Thoracic aorta (tissue), 2 donors: ENCODE data around the gene TMEM80. TPM values are rescaled to one million over a fixed set of nuclear protein-coding genes. Genes with fewer than 3 reads are reported as not detected.
"Not testable (repeated sequence)": the region's sequence is repeated elsewhere in the genome, so short reads cannot be mapped to it uniquely, and the experiment has no call there.

Source experiments
- ATAC-seq: fragments of 150-250 bp; one replicate; pipeline ENCODE4 v1.8.0; 2017; ENCODE audit warnings: low read depth; ENCODE audit not compliant: insufficient number of reproducible peaks, low FRiP score
- DNase-seq: peaks from one replicate; pipeline ENCODE4 v3.0.0-alpha.2; 2020; ENCODE audit warnings: low spot score
- H3K27ac ChIP-seq, 2 donors: fragments of 200-600 bp; sonication (generic); 1 replicate in 1 of 2; 2 replicates in 1 of 2; pipeline ENCODE4 v1.5.1; 2016; ENCODE audit warnings: mild to moderate bottlenecking in 2 of 2, moderate library complexity in 2 of 2
- H3K27me3 ChIP-seq: fragments of 200-600 bp; sonication (generic); replicated peaks from 2 replicates; pipeline ENCODE4 v1.6.0; 2016; ENCODE audit warnings: mild to moderate bottlenecking; ENCODE audit not compliant: insufficient read depth
- H3K36me3 ChIP-seq: fragments of 200-600 bp; sonication (generic); one replicate; pipeline ENCODE4 v1.5.1; 2016
- H3K4me1 ChIP-seq, 2 donors: fragments of 200-600 bp; sonication (generic); 1 replicate in 1 of 2; 2 replicates in 1 of 2; pipeline versions ENCODE4 v1.5.1 to v1.6.0; 2016; ENCODE audit warnings: low read depth in 2 of 2, mild to moderate bottlenecking in 1 of 2; ENCODE audit not compliant: control insufficient read depth in 1 of 2
- H3K4me3 ChIP-seq: fragments of 200-600 bp; sonication (generic); 2 replicates; pipeline ENCODE4 v1.5.1; 2016; ENCODE audit warnings: mild to moderate bottlenecking
- H3K9me3 ChIP-seq: fragments of 200-600 bp; sonication (generic); 2 replicates; pipeline ENCODE4 v1.5.1; 2016
- total RNA-seq, 2 donors: library from RNA; depleted of rRNA; stranded (reverse); fragments of >200 nt; gene quantifications; one replicate each; pipeline versions ENCODE4 v1.1.0 to v1.2.3, GENCODE V29; 2016
- TF ChIP-seq, protein P1 (sequence below): fragments of 200-600 bp; sonication (generic); IDR thresholded peaks from one replicate; pipeline ENCODE4 v1.5.1; 2019; ENCODE audit warnings: antibody characterized with exemption

Gene TMEM80
- total RNA-seq: 10 to 100 TPM; 22.4 to 22.5 TPM

DNA sequence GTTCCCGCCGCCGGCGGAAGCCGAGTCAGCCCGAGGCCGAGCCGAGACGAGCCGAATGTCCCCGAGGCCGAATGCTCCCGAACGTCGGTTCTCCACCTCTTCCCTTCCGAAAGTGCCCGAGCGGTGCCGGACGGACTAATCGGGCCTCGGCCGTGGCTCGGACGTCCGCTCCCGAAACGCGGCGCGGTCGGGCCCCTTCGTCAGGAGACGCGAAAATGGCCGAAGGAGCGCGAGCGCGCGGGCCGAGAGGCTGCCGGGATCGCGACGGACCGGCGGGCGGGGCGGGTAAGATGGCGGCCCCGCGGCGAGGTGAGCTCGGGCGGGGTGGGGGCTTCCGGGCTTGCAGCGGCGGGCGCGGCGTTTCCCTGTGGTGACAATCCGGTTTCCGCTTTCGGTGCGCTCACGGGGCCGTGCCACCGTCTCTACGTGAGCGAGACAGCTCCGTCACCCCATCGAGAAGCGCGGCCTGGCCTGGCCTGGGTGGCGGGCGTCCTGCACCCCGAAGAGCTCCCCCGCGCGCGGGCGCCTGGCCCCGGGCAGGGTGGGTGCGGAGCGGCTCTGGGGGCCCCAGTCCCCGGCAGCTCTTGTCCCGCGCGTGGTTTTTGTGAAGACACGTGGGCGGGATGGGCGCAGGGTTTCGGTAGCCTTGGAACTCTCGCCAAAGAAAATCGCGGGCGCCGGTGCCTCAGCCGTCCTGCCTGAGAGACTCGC lies at the start of gene TMEM80:
Gene TMEM80, plus strand, starts transcription at position 279 of the 711 bp plus-strand sequence. Its CDS starts 12 bp downstream, at position 291.
- Histone ChIP-seq H3K9me3 (no peaks in the 10 kb centered on the region), H3K36me3 (peaks cover 3% of the 10 kb centered on the region), H3K4me1 (peaks cover 23 to 41% of the 10 kb centered on the region in 2 donors), H3K27me3 (no peaks in the 10 kb centered on the region), H3K4me3 (peak within 1 kb of the TSS; percentile 97), H3K27ac (peak within 1 kb of the TSS; percentile 99)
- peak; percentile 95 for DNase-seq
- peak; percentile 70 for ATAC-seq
- TF ChIP-seq, protein P1, sequence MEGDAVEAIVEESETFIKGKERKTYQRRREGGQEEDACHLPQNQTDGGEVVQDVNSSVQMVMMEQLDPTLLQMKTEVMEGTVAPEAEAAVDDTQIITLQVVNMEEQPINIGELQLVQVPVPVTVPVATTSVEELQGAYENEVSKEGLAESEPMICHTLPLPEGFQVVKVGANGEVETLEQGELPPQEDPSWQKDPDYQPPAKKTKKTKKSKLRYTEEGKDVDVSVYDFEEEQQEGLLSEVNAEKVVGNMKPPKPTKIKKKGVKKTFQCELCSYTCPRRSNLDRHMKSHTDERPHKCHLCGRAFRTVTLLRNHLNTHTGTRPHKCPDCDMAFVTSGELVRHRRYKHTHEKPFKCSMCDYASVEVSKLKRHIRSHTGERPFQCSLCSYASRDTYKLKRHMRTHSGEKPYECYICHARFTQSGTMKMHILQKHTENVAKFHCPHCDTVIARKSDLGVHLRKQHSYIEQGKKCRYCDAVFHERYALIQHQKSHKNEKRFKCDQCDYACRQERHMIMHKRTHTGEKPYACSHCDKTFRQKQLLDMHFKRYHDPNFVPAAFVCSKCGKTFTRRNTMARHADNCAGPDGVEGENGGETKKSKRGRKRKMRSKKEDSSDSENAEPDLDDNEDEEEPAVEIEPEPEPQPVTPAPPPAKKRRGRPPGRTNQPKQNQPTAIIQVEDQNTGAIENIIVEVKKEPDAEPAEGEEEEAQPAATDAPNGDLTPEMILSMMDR: no peak

DNA sequence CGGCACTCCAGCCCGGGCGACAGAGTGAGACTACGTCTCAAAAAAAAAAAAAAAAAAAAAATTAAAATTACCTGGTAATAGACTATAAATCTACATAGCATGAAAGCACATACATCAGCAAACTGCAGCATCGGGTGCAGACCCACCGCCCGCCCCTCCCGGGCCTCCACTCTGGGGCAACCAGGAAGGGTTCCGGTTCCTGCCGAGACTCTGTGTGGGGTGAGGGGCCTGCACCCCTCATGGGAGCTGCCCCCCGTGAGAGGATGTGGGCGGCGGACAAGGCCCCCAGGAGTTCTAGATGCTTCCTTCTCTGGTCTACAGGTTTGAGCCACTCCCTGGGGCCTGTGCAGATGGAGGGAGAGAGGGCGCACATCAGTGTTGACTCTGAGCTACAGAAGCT lies 49.4 kb upstream of the TMEM80 start:
- DNase-seq: no peak
- TF ChIP-seq, protein P1: no peak
- no peak for ATAC-seq
- Histone ChIP-seq H3K27ac (no peak overlapping the region), H3K36me3 (peaks cover 27% of the 10 kb centered on the region), H3K4me1 (no peaks in the 10 kb centered on the region), H3K4me3 (no peak overlapping the region), H3K9me3 (no peaks in the 10 kb centered on the region), H3K27me3 (no peaks in the 10 kb centered on the region)

DNA sequence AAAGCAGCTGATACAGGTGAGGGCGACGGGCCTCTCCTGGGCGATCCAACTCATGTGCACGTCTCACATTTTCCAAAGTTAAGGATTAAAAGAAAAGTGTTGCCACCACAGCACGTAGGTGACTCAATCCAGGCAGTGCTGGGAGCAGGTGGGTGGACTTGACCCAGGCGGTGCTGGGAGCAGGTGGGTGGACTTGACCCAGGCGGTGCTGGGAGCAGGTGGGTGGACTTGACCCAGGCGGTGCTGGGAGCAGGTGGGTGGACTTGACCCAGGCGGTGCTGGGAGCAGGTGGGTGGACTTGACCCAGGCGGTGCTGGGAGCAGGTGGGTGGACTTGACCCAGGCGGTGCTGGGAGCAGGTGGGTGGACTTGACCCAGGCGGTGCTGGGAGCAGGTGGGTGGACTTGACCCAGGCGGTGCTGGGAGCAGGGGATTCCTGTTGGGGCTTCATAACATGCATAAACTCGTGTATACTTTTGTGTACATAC lies 47.9 kb upstream of the TMEM80 start:
- H3K4me1 ChIP-seq, H3K27ac ChIP-seq, H3K27me3 ChIP-seq, DNase-seq, H3K9me3 ChIP-seq, H3K4me3 ChIP-seq, ATAC-seq: not testable (repeated sequence)
- peaks cover 19% of the 10 kb centered on the region for H3K36me3 ChIP-seq

DNA sequence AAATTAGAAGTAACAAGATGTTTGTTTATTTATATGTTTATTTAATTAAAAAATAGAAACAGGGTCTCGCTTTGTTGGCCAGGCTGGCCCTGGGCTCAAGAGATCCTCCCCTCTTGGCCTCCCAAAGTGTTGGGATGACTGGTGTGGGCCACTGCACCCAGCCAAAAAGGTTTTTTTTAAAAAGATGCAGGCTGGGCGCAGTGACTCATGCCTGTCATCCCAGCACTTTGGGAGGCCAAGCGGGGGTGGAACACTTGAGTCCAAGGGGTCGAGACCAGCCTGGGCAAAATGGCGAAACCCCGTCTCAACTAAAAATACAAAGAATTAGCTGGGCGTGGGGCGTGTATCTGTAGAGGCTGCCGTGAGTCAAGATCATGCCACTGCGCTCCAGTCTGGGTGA lies 45.1 kb upstream of the TMEM80 start:
- H3K27ac ChIP-seq: no peak overlapping the region
- H3K4me1 ChIP-seq: no peaks in the 10 kb centered on the region
- TF ChIP-seq, protein P1: no peak
- no peak overlapping the region for H3K4me3 ChIP-seq
- H3K27me3 ChIP-seq: no peaks in the 10 kb centered on the region
- no peak for ATAC-seq
- H3K36me3 ChIP-seq: peaks cover 4% of the 10 kb centered on the region
- no peak for DNase-seq
- H3K9me3 ChIP-seq: no peaks in the 10 kb centered on the region

DNA sequence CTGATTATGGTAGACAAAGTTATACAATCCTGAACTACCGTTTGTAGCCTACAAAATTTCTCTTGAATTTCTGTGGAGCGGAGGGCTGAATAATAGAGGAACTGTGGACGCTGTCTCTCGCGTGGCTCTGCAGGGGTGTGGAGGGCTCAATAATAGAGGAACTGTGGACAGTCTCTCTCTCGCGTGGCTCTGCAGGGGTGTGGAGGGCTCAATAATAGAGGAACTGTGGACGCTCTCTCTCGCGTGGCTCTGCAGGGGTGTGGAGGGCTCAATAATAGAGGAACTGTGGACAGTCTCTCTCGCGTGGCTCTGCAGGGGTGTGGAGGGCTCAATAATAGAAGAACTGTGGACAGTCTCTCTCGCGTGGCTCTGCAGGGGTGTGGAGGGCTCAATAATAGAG lies 42.5 kb upstream of the TMEM80 start:
- not testable (repeated sequence) for H3K27ac ChIP-seq, H3K36me3 ChIP-seq, ATAC-seq, H3K4me1 ChIP-seq, H3K27me3 ChIP-seq, DNase-seq, H3K4me3 ChIP-seq, H3K9me3 ChIP-seq

DNA sequence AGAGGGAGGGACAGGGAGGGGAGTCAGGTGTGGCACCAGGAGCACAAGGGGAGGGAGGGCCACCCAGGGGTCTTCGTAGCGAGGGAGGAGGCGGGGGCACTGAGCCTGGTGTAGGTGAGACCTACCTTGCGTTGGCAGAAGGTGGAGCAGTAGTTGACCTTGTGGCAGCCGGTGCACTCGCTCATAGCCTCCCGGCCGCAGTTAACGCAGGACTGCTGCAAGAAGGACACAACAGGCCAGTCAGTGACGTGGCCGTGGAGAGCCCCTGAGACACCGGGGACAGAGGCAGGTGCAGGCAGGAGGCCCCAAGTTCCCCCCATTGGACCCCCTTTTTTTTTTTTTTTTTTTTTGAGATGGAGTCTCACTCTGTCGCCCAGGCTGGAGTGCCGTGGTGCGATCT lies 41.8 kb upstream of the TMEM80 start:
- Histone ChIP-seq H3K27me3 (no peaks in the 10 kb centered on the region), H3K4me3 (no peak overlapping the region)

DNA sequence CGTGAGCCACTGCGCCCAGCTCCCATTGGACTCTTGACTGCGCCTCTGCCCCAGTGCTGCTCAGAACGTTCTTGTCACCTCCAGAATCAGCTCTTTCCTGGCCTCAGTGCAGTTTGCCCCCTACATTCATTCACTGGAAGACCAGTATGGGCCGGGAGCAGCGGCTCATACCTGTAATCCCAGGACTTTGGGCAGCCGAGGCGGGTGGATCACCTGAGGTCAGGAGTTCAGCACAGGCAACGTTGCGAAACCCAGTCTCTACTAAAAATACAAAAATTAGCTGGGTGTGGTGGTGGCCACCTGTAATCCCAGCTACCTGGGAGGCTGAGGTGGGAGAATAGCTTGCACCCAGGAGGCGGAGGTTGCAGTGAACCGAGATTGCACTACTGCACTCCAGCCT lies 41.2 kb upstream of the TMEM80 start:
- H3K27me3 ChIP-seq, H3K9me3 ChIP-seq, DNase-seq, ATAC-seq, H3K27ac ChIP-seq, H3K4me1 ChIP-seq, H3K4me3 ChIP-seq: not testable (repeated sequence)
- peaks cover 12% of the 10 kb centered on the region for H3K36me3 ChIP-seq

More for the DNA sequence above, 41.8 kb upstream of the TMEM80 start:
- H3K9me3 ChIP-seq: no peaks in the 10 kb centered on the region
- DNase-seq (no peak), ATAC-seq (no peak)
- H3K4me1 ChIP-seq: no peaks in the 10 kb centered on the region
- peaks cover 9% of the 10 kb centered on the region for H3K36me3 ChIP-seq
- TF ChIP-seq, protein P1: no peak
- no peak overlapping the region for H3K27ac ChIP-seq
